GM18868 (cell line): Measurements from ENCODE around the gene EEPD1.

Experiments used
- ATAC-seq: cut with Tn5 transposase; IDR thresholded peaks from one replicate; pipeline ENCODE4 v1.9.1; 2021; ENCODE audit warnings: mild to moderate bottlenecking, moderate library complexity; ENCODE audit not compliant: unreplicated experiment

Gene EEPD1

DNA sequence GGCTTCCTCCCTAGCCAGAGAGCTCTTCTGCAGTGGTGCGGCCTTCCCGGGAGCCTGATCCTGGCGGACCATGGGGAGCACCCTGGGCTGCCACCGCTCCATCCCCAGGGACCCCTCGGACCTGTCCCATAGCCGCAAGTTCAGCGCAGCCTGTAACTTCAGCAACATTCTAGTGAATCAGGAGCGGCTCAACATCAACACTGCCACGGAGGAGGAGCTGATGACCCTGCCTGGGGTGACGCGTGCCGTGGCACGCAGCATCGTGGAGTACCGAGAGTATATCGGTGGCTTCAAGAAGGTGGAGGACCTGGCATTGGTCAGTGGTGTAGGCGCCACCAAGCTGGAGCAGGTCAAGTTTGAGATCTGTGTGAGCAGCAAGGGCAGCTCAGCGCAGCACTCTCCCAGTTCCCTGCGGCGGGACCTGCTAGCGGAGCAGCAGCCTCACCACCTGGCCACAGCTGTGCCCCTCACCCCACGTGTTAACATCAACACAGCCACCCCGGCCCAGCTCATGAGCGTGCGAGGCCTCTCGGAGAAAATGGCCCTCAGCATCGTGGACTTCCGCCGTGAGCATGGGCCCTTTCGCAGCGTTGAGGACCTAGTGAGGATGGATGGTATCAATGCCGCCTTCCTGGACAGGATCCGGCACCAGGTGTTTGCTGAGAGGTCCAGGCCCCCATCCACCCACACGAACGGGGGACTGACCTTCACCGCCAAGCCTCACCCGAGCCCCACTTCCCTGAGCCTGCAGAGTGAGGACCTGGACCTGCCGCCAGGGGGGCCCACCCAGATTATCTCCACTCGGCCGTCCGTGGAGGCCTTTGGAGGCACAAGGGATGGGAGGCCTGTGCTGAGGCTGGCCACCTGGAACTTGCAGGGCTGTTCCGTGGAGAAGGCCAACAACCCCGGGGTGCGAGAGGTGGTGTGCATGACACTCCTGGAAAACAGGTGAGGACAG is 1.5 kb downstream of the EEPD1 start:
- no peak for ATAC-seq

DNA sequence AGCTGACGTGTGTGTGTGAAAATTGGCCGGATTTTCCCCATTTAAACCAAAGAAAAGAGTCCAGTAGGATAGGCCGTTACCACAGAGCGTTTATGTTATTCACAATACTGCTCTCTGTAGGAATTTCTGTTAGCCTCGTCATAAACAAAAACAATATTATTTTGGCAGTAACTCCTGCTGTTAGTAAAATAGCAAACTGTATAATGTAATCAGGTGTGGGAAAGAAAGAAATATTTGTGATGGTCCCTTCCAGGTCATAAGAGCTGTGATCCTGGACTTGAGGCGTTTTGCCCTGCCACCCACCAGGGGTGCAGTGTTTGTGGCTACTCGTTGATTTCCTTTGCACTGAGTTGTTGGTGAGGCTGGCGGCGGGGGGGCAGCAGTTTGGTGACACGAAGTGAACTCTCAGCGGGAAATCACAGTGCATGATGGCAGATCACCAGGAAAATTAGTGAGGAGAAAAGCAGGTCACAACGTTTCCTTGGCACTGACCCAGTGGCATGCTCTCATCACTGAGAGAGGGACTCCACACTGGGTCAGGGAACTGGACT is 2.8 kb downstream of the EEPD1 start:
- no peak for ATAC-seq

DNA sequence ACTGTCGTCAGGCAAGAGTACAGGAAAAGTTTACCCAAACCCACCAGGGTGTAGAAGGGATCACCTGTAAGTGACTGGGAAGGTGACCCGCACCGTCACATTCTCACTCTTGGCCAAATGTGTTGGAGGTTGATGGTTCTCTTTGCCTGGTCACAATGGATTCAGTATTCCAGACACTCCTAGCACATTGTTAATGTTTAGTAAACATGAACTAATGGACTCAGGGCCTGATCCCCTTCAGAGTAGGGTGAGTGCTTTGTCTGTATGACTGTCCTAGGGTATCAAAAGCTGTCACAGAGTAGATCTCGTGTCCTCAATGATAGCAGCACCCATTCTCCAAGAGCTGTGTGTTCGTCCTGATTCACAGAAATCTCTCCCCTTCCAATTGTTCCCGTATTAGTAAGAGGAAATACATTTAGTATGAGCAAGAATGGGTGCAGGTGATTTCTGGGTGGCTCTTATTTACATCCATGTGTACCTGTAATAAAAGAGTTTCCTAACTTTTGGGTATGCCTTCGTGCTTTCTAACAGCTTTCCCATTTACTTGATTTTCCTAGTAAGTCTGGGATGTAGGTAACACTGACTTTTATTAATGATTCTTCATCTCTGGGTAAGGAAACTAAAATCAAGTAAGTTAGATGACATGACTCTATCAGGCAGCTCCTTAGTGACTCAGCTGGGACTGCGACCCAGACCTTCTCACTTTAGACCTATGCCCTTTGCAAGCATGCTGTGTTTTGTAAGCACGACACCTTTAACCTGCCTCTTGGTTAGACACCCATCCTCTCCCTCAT is 4.7 kb downstream of the EEPD1 start:
- no peak for ATAC-seq

DNA sequence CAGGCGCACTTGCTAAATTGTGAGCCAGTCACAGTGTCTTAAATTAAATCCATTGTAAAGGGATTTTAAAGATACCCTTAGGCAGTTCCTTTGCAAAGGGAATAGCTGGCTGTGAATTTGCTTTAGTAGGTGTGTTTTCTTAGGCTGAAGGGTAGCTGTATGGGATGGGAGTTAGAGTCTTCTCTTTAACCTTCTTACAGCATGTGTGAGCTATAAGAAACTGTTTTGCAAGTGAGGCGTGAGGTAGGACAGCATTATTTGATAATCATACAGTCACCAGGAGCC is 5.2 kb downstream of the EEPD1 start:
- no peak for ATAC-seq

DNA sequence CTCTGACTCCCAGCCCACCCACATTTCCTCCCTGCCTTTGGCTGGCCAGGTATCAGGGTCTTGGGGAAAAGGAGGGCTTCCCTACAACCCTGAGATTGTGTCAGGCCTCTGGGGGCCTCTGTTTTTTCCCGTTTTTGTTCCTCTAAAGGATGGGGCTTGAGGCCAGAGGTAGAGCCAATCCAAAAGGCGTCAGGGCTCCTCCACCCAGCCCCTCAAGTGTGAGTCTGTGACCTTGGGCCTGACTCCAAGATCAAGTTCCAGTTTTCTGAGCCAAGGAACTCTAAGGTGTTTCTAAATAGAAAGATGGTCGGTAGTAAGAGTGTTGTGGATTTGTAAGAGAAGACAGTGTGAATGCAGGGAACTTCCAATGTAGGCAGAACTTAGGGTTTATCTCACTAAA is 6.6 kb downstream of the EEPD1 start:
- no peak for ATAC-seq

DNA sequence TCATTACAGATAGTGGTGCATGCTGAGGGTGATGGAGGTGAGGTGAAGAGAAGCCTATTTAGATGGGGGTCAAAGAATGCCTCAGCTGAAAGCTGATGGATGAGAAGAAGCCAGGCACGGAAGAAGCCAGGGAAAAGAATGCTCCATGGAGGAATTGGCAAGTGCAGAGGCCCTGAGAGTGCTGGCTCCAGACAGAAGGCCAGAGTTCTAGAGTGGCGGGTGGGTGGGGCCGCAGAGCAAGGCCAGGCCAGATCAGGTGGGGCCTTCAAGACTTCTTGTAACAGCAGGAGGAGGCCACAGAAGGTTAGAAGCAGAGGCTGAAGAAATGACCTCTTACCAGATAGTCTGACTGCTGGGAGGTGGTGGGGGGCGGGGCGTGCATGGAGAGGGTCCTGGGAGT is 7.3 kb downstream of the EEPD1 start:
- ATAC-seq, result no peak

DNA sequence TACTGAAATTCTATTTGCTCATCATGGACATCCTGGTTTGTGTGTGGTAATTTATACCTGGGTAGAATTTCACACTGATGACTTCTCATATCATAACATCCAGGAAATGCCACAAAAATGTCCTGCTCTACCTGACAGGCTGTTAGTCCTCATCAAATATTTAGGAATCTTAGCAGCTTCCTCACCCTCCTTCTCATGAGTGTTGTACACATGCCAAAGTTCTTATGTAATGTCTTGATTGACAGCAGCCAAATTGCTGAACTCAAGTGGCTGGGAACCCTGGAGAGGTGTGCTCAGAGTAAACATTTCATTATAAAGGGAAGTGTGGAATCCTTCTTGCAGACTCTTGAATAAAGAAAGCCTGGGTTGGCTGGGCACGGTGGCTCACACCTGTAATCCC is 8.9 kb downstream of the EEPD1 start:
- ATAC-seq, result no peak

DNA sequence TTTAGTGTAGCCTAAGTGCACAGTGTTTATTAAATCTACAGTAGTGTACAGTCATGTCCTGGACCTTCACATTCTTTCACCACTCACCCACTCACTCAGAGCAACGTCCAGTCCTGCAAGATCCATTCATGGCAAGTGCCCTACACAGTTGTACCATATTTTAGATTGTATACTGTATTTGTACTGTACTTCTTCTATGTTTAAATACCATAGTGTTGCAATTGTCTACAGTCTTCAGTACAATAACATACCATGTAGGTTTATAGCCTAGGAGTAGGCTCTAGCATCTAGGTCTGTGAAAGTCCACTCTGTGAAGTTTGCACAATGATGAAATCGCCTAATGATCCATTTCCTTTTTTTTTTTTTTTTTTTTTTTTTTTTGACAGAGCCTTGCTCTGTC is 12.0 kb downstream of the EEPD1 start:
- ATAC-seq, result no peak

DNA sequence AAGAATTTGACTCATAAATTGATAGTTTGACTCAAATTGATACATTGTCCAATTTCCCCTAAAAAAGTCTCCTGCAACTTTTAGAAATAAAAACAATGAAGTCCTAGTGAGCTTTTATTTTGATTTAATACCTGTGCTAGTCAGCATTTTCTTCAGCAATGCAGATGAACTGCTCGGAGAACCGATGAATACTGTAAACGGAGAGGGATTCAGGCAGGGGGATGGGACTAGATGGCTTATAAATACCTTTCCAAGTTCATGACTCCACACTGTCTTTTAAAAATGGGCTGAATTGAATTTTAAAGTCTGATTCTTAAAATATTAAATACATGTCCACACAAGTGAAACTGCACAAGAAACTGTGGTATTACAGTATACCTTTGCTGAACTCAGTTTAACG is 12.7 kb downstream of the EEPD1 start:
- ATAC-seq, result no peak

DNA sequence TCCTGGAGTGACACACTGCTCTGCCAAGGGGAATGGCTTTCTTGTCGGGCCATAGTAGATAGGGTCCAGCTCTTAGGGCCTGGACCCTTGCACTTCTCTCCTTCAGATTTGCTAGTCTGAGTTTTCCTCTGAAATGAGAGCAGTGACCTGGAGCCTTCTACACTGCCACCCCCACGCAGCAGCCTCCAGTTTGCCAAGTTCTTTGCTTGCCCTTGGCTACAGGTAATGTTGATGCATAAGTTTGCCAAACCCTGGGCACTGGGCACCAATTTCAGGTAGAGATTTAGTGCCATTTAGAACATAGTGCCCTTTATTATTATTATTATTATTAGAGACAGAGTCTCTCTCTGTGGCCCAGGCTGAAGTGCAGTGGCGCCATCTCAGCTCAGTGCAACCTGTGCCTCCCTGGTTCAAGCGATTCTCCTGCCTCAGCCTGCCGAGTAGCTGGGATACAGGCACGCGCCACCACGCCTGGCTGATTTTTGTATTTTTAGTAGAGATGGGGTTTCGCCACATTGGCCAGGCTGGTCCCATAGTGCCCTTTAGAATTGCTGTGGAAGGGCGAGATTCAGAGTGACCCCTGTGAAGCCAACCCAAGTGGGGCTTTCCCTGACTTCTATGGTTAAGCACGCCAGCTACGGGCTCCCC is 14.5 kb downstream of the EEPD1 start:
- no peak for ATAC-seq

DNA sequence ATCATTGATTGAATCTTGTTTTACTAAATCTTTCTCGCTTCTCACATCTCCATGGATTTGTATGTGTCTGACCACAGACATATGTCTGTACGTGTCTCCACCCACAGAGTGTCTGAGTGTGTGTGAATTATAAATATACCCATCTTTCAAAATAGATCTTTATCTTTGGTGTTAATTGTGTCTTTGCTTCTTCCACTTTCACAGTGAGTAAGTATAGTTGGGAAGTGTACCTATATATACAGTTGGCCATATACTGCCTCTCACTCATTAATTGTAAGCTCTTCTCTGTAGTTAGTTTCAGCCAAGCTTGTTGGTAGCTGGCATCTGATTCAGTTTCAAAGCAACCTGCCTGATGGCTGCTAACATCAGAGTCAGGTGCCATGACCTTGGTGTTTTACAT is 18.4 kb downstream of the EEPD1 start:
- peak; percentile 94 for ATAC-seq

DNA sequence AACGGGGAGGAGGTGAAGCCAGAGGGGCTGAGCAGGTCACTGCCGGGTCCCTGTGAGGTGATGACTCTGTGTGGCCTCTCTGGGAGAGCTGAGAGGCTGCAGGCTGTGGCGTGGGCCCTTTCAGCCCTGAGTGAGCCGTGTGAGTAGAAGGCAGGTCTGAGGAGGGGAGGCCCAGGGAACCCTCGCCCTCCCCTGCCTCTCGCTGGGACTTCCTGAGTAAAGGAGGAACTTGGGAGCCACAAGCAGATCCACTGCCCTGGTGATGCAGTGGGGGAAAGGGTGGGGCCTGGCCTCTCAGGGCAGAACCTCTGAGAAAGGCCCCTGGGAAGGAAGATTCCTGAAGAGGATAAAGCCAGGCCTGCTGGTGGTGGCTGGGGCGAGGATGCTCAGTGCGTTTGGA is 22.8 kb downstream of the EEPD1 start:
- no peak for ATAC-seq

DNA sequence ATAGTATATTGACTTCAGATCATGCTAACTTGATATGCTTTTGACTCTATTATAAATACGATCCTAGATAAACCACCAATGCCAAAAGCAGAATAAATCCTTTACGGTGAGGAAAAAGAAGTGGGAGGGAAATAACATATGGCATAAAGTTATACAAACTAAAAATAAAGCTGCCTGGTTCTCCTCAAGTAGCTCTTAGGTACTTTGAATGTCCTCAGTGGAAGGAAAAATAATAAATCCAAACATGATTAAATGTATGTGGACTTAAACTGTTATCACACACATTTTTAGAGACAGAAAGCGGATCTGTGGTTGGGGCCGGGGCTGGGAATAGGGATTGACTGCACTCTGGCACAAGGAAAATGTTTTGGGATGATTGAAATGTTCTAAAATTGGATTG is 23.6 kb downstream of the EEPD1 start:
- no peak for ATAC-seq

DNA sequence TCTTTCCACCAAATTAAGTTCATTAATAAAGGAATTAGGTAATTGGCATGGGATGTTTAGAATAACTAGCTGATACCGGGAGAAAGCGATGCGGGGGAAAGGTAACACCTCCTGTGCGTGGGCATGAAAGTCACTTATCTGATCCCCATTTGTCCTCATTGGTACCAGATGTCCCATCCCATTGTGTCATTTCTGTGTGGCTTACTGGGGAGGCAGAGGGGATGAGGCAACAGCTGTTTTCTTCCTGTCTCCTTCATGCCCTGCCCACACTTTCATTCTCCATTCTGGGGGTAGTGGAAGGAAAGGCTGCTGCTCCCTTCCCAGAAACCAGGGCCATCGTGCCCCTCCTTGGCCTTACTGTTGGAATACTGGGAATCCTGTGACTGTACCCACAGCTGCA is 27.1 kb downstream of the EEPD1 start:
- ATAC-seq, result no peak

DNA sequence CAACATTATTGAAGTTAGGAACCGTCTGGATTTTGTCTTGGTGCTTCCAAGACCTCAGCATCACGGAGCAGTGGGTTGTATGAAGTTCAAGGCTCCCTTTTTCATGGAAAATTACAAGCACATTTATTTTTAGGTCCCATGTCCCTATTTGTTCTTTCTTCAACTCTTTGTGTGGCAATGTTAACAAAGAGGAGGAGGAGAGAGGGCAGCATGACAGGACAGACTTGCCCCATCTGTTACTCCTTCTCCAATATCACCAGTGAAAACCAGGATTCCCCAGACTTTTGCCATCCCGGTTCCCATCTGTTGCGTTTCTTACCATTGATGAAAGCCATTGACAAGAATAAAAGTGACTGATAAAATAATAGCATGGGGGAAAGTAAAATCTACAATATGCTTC is 28.6 kb downstream of the EEPD1 start:
- ATAC-seq, result no peak

DNA sequence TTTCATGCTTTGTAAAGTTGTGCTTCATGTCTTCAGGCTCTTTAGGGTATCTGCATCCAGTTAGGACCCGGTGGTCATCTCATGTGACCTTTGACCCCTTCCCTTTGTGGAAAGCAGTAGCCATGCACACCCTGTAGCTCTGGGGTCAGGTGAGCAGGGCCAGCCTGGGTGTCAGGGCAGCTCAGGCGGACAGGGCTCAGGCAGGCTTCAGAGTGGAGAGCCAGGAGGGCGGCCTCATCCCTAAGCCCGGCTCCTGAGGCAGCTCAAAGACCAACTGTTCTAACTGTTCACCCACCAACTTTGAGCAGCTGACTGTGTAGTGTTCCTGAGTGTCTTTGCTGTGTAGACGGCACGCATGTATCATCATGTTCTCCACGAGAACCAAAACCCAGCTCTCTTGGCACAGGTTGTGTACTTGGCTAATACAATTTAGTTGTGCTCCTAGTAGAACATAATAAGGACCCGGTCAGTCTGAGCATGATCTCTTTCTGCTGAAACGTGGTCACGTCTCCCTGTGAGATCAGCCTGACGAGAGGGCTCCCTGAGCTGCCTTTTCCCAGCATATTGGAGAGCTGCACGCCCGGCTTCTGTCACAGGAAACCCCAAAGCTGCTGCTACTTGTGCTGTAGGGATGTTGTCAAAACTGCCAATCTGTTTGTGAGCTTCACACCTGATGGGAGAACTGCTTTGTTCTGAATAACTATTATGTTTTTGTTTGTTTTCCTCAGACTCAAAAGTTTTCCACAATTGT is 30.0 kb downstream of the EEPD1 start:
- no peak for ATAC-seq

DNA sequence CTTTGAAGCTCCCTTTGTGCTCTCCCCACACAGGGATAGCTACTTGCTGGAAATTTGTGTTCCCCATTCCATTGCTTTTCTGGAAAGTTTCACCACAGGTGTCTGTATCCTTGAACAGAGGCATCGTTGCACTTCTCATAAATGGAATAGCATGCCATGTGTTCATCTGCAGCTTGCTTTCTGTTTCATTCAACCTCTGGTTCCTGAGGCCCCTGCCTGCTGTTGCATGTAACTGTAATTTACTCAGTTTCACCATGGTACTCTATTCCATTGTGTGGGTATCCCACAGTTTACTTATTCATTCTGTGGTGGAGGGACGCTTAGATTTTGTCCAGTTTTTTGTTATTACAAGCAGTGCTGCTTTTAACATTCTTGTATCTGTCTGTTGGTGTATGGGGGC is 32.0 kb downstream of the EEPD1 start:
- ATAC-seq, result peak; percentile 67

DNA sequence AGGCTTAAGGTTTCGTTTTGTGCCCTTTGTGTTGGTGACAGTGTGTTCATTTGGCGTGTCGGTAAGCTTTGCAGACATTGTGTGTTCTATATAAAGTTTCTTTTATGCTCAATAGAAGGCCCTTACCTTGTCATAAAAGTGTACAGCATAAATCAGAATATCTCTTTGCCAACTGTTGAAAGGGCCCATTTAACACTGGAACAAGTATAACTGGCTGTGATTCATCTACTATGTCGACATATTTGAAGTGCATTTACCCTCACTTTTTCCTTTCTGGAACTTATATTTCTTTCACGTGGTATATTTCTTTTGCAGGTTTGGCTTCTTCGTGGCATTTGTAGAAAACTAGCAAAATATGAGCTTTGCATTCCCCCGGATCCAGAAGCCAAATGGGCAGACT is 32.7 kb downstream of the EEPD1 start:
- no peak for ATAC-seq

DNA sequence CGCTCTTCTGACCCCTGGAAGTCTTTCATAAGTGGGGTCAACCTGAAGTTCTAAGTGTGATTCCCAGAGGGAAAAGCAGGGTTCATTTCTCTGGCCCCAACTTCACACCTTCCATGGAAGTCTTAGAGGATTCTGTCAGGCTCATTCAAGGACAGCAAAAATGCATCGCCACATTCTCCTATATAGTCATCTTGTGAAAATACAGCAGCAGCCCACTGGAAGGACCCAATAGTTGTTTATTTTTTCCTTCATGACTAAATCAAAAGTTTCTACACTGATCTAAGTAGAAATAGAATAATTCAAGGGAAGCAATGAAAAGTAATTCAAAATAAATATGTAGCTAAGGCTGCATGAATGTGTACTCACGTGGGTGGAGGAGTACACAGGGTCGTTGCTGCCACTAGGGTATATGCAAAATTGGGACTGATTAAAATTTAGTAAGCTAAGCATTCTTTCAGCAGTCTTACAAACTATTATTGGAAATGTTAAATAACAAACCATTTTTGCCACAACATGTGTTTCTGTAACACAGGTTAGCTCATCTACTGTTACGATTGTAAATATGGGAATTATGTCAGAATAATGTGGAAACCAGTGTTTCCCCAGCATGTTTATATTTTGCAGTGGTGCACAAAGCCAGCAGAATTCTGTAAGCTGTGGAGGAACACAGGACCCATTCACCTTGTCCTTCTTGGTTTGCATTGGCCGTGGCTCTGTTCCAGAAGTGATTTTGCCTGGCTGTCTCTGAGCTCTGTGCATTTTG is 33.5 kb downstream of the EEPD1 start:
- ATAC-seq, result no peak

DNA sequence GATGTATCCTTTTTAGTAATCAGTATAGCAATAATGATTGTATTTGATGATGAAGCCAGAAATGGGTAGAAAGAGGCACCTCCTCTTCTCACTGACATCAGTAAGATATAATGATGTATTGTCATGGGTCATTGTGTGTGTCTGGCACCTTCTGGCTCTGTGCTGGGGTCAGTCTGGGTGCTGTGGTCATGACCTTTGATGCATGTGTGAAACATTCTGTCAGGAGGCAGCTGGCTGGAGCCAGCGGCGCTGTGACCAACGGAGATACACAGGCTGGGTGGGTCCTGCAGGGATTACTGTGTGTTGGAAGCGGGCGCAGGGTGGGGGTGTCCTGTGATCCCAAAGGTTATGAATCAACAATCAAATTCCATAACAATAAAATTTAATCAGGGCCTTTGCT is 35.2 kb downstream of the EEPD1 start:
- no peak for ATAC-seq
